ENCODE data around the gene OTX2. TPM values are rescaled to one million over a fixed set of nuclear protein-coding genes. Genes with fewer than 3 reads are reported as not detected.

The OTX2 gene
- total and polyA plus RNA-seq, 9 donors, result 0.06 TPM; not detected in 8

GRCh38 chr14:56814519-56814959, 4.3 kb upstream of the OTX2 start:
- Histone ChIP-seq H3K4me1 (ENCODE audit: insufficient read depth) (no peaks in the 10 kb centered on the region), H3K4me3 (no peak overlapping the region), H3K27me3 (no peaks in the 10 kb centered on the region), H3K27ac (no peak overlapping the region), H3K9me3 (peaks cover 0 to 4% of the 10 kb centered on the region in 2 donors), H3K36me3 (no peaks in the 10 kb centered on the region)
- TF ChIP-seq CTCF (IDR thresholded peaks at IDR 0.05) (no peak), EP300 (IDR thresholded peaks at IDR 0.05) (no peak), POLR2A (IDR thresholded peaks at IDR 0.05) (no peak)
- no peak for DNase-seq
- intact Hi-C loops (cut with DNase I), result no loop called here
- 5 to 11% (median 6%) methylated on average over 7 of the region's 7 CpGs for WGBS, 3 donors

GRCh38 chr14:56813143-56813551, 2.9 kb upstream of the OTX2 start:
- H3K27ac ChIP-seq, result no peak overlapping the region
- H3K4me1 ChIP-seq (ENCODE audit: insufficient read depth), result no peaks in the 10 kb centered on the region
- H3K9me3 ChIP-seq, result peaks cover 0 to 4% of the 10 kb centered on the region in 2 donors
- TF ChIP-seq CTCF (IDR thresholded peaks at IDR 0.05), result no peak
- TF ChIP-seq EP300 (IDR thresholded peaks at IDR 0.05), result no peak
- TF ChIP-seq POLR2A (IDR thresholded peaks at IDR 0.05), result no peak
- DNase-seq, result no peak
- 12 to 14% (median 13%) methylated on average over 3 of the region's 3 CpGs for WGBS, 3 donors
- H3K27me3 ChIP-seq, result peaks cover 7% of the 10 kb centered on the region
- H3K36me3 ChIP-seq, result no peaks in the 10 kb centered on the region
- no peak overlapping the region for H3K4me3 ChIP-seq
- intact Hi-C loops (cut with DNase I), result no loop called here

GRCh38 chr14:56812364-56813141, 2.3 kb upstream of the OTX2 start:
- WGBS, 3 donors, result 4 to 6% (median 6%) methylated on average over 25 of the region's 25 CpGs
- intact Hi-C loops (cut with DNase I), result no loop called here
- Histone ChIP-seq H3K27me3 (peaks cover 7% of the 10 kb centered on the region), H3K36me3 (no peaks in the 10 kb centered on the region), H3K4me1 (ENCODE audit: insufficient read depth) (no peaks in the 10 kb centered on the region), H3K9me3 (peaks cover 0 to 4% of the 10 kb centered on the region in 2 donors), H3K27ac (no peak overlapping the region), H3K4me3 (no peak overlapping the region)
- no peak for TF ChIP-seq EP300 (IDR thresholded peaks at IDR 0.05)
- no peak for TF ChIP-seq POLR2A (IDR thresholded peaks at IDR 0.05)
- no peak for TF ChIP-seq CTCF (IDR thresholded peaks at IDR 0.05)
- DNase-seq, result no peak

GRCh38 chr14:56811593-56812363, 1.5 kb upstream of the OTX2 start:
- DNase-seq, result no peak
- H3K4me3 ChIP-seq, result no peak overlapping the region
- H3K27ac ChIP-seq, result no peak overlapping the region
- TF ChIP-seq CTCF (IDR thresholded peaks at IDR 0.05), result no peak
- TF ChIP-seq POLR2A (IDR thresholded peaks at IDR 0.05), result no peak
- no peak for TF ChIP-seq EP300 (IDR thresholded peaks at IDR 0.05)
- peaks cover 0 to 4% of the 10 kb centered on the region in 2 donors for H3K9me3 ChIP-seq
- WGBS, 3 donors, result 4 to 10% (median 5%) methylated on average over 31 to 39 of the region's 39 CpGs
- H3K36me3 ChIP-seq, result no peaks in the 10 kb centered on the region
- no peaks in the 10 kb centered on the region for H3K4me1 ChIP-seq (ENCODE audit: insufficient read depth)
- intact Hi-C loops (cut with DNase I), result no loop called here
- peaks cover 7% of the 10 kb centered on the region for H3K27me3 ChIP-seq

Measured in ovary (tissue), 9 donors.